CD4-positive, alpha-beta memory T cell (primary cell): ENCODE results near the gene ORAI2. TPM values are rescaled to one million over a fixed set of nuclear protein-coding genes. Genes with fewer than 3 reads are reported as not detected.
A peak's percentile ranks its signal among the peaks of the same experiment; 100 is the strongest.

Experiments
- CTCF ChIA-PET: fragments of 350-600 bp; sonication (Branson Sonifier 250); formaldehyde crosslinking; loops from one replicate; lab custom pipeline; 2021; ENCODE audit warnings: inconsistent platforms; ENCODE audit not compliant: partially characterized antibody; lab: Charles Lee
- POLR2A ChIA-PET: fragments of 350-600 bp; sonication (Branson Sonifier 250); formaldehyde crosslinking; loops from one replicate; lab custom pipeline; 2021; ENCODE audit not compliant: partially characterized antibody; lab: Charles Lee
- DNase-seq, 5 donors: peaks; one replicate each; pipeline versions ENCODE4 v3.0.0 to v3.0.0-alpha.2; 2020 to 2022; ENCODE audit warnings: mixed read lengths in 1 of 5
- H3K27ac ChIP-seq: one replicate; pipeline ENCODE4 v1.7.0; 2013; ENCODE audit warnings: low read depth, low read length
- H3K27me3 ChIP-seq: 2 replicates; pipeline ENCODE4 v1.7.0; 2013; ENCODE audit warnings: mild to moderate bottlenecking, low read length, moderate library complexity; ENCODE audit not compliant: insufficient read depth
- H3K36me3 ChIP-seq: 2 replicates; pipeline ENCODE4 v1.7.0; 2013; ENCODE audit warnings: mild to moderate bottlenecking, low read length, moderate library complexity; ENCODE audit not compliant: insufficient read depth
- H3K4me1 ChIP-seq: 2 replicates; pipeline ENCODE4 v1.7.0; 2013; ENCODE audit warnings: mild to moderate bottlenecking, low read length, moderate library complexity; ENCODE audit not compliant: insufficient read depth
- H3K4me3 ChIP-seq, 2 donors: one replicate each; pipeline ENCODE4 v1.7.0; 2013; ENCODE audit warnings: low read length in 2 of 2, mild to moderate bottlenecking in 1 of 2
- H3K9me3 ChIP-seq, 2 donors: one replicate each; pipeline ENCODE4 v1.7.0; 2013; ENCODE audit warnings: low read length in 2 of 2, control low read depth in 1 of 2; ENCODE audit not compliant: control insufficient read depth in 1 of 2
- H3K27ac Mint-ChIP-seq, 7 donors: one replicate each; pipeline ENCODE4 v1.8.0; 2020 to 2021; ENCODE audit warnings: mixed read lengths in 7 of 7, mild to moderate bottlenecking in 6 of 7, inconsistent platforms in 3 of 7, moderate library complexity in 3 of 7
- H3K27me3 Mint-ChIP-seq, 2 donors: one replicate each; pipeline ENCODE4 v1.8.0; 2020 to 2021; ENCODE audit warnings: mixed read lengths in 2 of 2
- H3K36me3 Mint-ChIP-seq, 2 donors: one replicate each; pipeline ENCODE4 v1.8.0; 2020 to 2021; ENCODE audit warnings: mixed read lengths in 2 of 2, inconsistent platforms in 1 of 2, mild to moderate bottlenecking in 1 of 2
- H3K4me1 Mint-ChIP-seq, 4 donors: one replicate each; pipeline ENCODE4 v1.8.0; 2020 to 2021; ENCODE audit warnings: mixed read lengths in 4 of 4, mild to moderate bottlenecking in 1 of 4
- H3K4me3 Mint-ChIP-seq, 8 donors: one replicate each; pipeline ENCODE4 v1.8.0; 2020 to 2021; ENCODE audit warnings: mixed read lengths in 8 of 8, mild to moderate bottlenecking in 7 of 8, moderate library complexity in 6 of 8, inconsistent platforms in 3 of 8
- H3K9me3 Mint-ChIP-seq, 8 donors: one replicate each; pipeline ENCODE4 v1.8.0; 2020 to 2021; ENCODE audit warnings: mixed read lengths in 8 of 8, mild to moderate bottlenecking in 5 of 8, inconsistent platforms in 3 of 8, moderate library complexity in 1 of 8
- intact Hi-C: fragments of 100-400 bp; cut with micrococcal nuclease; formaldehyde crosslinking; loops from one replicate; pipeline ENCODE4 v1.15.1; 2023
- polyA plus RNA-seq, 2 donors: library from polyadenylated mRNA; unstranded; fragments of 300-500 nt; fragmentation: Illumina TruSeq; gene quantifications; one replicate each; pipeline ENCODE4 v1.2.3, GENCODE V29; 2021
- total RNA-seq, 2 experiments: library from RNA; stranded (reverse); gene quantifications; one replicate each; pipeline ENCODE4 v1.2.3, GENCODE V29; 2021

Gene ORAI2
- total and polyA plus RNA-seq, 4 experiments from 2014 or later: 29.0 to 53.3 (median 37.2) TPM

GRCh38 chr7:102426268-102427018, 6.9 kb upstream of the ORAI2 start:
- Histone ChIP-seq H3K27me3 (no peaks in the 10 kb centered on the region), H3K9me3 (no peaks in the 10 kb centered on the region), H3K36me3 (no peaks in the 10 kb centered on the region), H3K4me3 (peak overlapping the region; percentile 48 to 49), H3K27ac (peak overlapping the region; percentile 98), H3K4me1 (peaks cover 83% of the 10 kb centered on the region)
- ChIA-PET CTCF (interaction anchor here (0.8 to 2.7 kb wide), 9 partner anchors 9 to 41 kb away, joined by 3 to 36 read pairs (median 8); no protein-coding TSS in a partner anchor), POLR2A (interaction anchor here (0.5 to 16.0 kb wide), 12 partner anchors 8 to 63 kb away, joined by 3 to 496 read pairs (median 6); partner anchors contain the start of genes ALKBH4, LRWD1, ORAI2 and PRKRIP1)
- DNase-seq: peak; percentile 76 to 87 (median 79)
- H3K27ac Mint-ChIP-seq: peak overlapping the region; percentile 100
- intact Hi-C loops: loop anchor here (1.0 to 2.0 kb wide), 3 partner anchors 10 to 38 kb away; partner anchors contain the start of genes ALKBH4, LRWD1 and PRKRIP1
- H3K4me1 Mint-ChIP-seq: peaks cover 39 to 75% (median 57%) of the 10 kb centered on the region in 4 donors
- peaks cover 0 to 6% (median 0%) of the 10 kb centered on the region in 8 donors for H3K9me3 Mint-ChIP-seq
- no peaks in the 10 kb centered on the region for H3K27me3 Mint-ChIP-seq
- H3K4me3 Mint-ChIP-seq: peak overlapping the region; percentile 83 to 92 (median 87)
- peaks cover 12 to 23% of the 10 kb centered on the region in 2 donors for H3K36me3 Mint-ChIP-seq

DNA sequence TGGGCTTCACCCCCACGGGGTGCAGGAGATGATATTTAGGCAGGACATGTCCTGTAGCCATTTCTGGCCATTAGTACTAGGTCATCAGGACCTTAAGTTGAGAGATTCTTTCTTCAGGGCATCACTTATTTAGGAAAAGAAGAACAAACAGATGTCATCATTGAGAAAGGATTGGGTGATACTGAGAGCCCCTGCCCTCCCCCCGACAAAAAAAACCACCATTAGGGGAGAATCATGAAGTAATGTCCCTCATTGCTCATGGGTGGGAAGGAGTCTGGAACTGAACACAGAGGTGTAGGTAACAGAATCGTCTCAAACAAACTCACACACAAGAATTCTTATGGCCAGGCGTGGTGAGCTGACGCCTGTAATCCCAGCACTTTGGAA, 6.4 kb upstream of the ORAI2 start:
- H3K27me3 Mint-ChIP-seq: no peaks in the 10 kb centered on the region
- Histone ChIP-seq H3K4me3 (peak overlapping the region; percentile 48 to 49), H3K36me3 (no peaks in the 10 kb centered on the region), H3K9me3 (no peaks in the 10 kb centered on the region), H3K4me1 (peaks cover 84% of the 10 kb centered on the region), H3K27ac (peak overlapping the region; percentile 98), H3K27me3 (no peaks in the 10 kb centered on the region)
- no peak for DNase-seq
- H3K9me3 Mint-ChIP-seq: peaks cover 0 to 6% (median 0%) of the 10 kb centered on the region in 8 donors
- intact Hi-C loops: loop anchor here (2.0 kb wide), 2 partner anchors 30 to 38 kb away; partner anchors contain the start of genes ALKBH4, LRWD1 and PRKRIP1
- CTCF ChIA-PET: interaction anchor here (1.0 to 2.7 kb wide), 6 partner anchors 11 to 40 kb away, joined by 3 to 36 read pairs (median 10); no protein-coding TSS in a partner anchor
- H3K27ac Mint-ChIP-seq: peak overlapping the region; percentile 100
- H3K36me3 Mint-ChIP-seq: peaks cover 7 to 23% of the 10 kb centered on the region in 2 donors
- POLR2A ChIA-PET: interaction anchor here (0.5 to 16.0 kb wide), 10 partner anchors 7 to 46 kb away, joined by 3 to 496 read pairs (median 8); partner anchors contain the start of genes ALKBH4, LRWD1, ORAI2 and PRKRIP1
- peak overlapping the region; percentile 83 to 92 (median 87) for H3K4me3 Mint-ChIP-seq
- peaks cover 43 to 81% (median 62%) of the 10 kb centered on the region in 4 donors for H3K4me1 Mint-ChIP-seq

GRCh38 chr7:102429141-102429899, 4.1 kb upstream of the ORAI2 start:
- H3K27ac Mint-ChIP-seq: peak overlapping the region; percentile 90 to 100 (median 100)
- H3K4me3 Mint-ChIP-seq: peak overlapping the region in 5 of 8 donors; percentile 9 to 69 (median 55)
- peaks cover 6 to 21% of the 10 kb centered on the region in 2 donors for H3K36me3 Mint-ChIP-seq
- Histone ChIP-seq H3K27me3 (no peaks in the 10 kb centered on the region), H3K4me3 (no peak overlapping the region), H3K27ac (peak overlapping the region; percentile 98), H3K4me1 (peaks cover 91% of the 10 kb centered on the region), H3K9me3 (no peaks in the 10 kb centered on the region), H3K36me3 (no peaks in the 10 kb centered on the region)
- H3K27me3 Mint-ChIP-seq: no peaks in the 10 kb centered on the region
- H3K4me1 Mint-ChIP-seq: peaks cover 44 to 86% (median 67%) of the 10 kb centered on the region in 4 donors
- no peak for DNase-seq
- CTCF ChIA-PET: no interaction called here
- POLR2A ChIA-PET: interaction anchor here (0.6 to 16.0 kb wide), 4 partner anchors 17 to 1339 kb away, joined by 3 to 496 read pairs (median 6); partner anchors contain the start of gene PRKRIP1
- intact Hi-C loops: no loop called here
- H3K9me3 Mint-ChIP-seq: peaks cover 0 to 6% (median 0%) of the 10 kb centered on the region in 8 donors

DNA sequence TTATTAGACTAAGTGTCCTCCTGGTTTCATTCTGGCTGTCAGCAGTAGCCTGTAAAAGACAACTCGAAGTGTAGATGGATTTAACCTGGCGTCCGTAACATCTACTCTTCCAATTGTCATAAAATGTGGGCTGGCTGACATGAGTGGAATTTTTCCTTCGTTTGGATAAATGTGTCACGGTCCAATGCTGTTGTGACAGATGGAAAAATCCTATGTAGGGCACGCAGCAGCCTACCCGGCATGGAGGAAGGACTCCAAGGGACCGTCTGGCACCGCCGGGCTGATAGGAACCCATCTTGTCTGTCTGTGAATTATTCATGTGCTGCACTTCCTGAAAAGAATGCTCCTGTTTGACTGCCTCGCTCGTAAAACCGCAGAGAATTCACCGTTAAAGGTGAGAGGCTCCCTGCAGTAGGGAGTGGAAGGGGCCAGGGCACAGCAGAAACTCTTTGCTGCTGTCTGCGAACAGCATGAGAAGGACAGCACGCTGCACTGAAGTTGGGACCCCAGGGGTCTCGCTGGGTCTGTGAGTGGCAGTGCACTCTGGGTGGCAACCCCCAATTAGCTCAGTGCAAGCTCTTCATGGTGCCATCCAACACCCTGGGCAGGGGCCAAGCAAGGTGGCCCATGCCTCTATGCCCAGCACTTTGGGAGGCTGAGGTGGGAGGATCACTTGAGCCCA, 1.6 kb upstream of the ORAI2 start:
- peak overlapping the region; percentile 88 for H3K27ac ChIP-seq
- H3K4me1 ChIP-seq: peaks cover 78% of the 10 kb centered on the region
- ChIA-PET CTCF (interaction anchor here (0.9 to 4.7 kb wide), 8 partner anchors 16 to 36 kb away, joined by 3 to 30 read pairs (median 7); partner anchors contain the start of gene PRKRIP1), POLR2A (interaction anchor here (0.7 to 16.0 kb wide), 7 partner anchors 10 to 39 kb away, joined by 3 to 496 read pairs (median 8); partner anchors contain the start of genes ALKBH4, LRWD1 and PRKRIP1)
- peaks cover 5% of the 10 kb centered on the region for H3K36me3 ChIP-seq
- Mint-ChIP-seq H3K4me1 (peaks cover 33 to 78% (median 56%) of the 10 kb centered on the region in 4 donors), H3K27me3 (no peaks in the 10 kb centered on the region), H3K36me3 (peaks cover 4 to 12% of the 10 kb centered on the region in 2 donors), H3K4me3 (peak overlapping the region; percentile 76 to 89 (median 84)), H3K9me3 (peaks cover 0 to 2% (median 0%) of the 10 kb centered on the region in 8 donors), H3K27ac (peak overlapping the region; percentile 98 to 100 (median 100))
- no peaks in the 10 kb centered on the region for H3K9me3 ChIP-seq
- no peaks in the 10 kb centered on the region for H3K27me3 ChIP-seq
- peak; percentile 73 to 90 (median 75) for DNase-seq
- intact Hi-C loops: loop anchor here (1.0 kb wide), 1 partner anchor 33 kb away; the partner anchor contains the start of genes ALKBH4 and LRWD1
- peak overlapping the region; percentile 44 to 58 for H3K4me3 ChIP-seq

DNA sequence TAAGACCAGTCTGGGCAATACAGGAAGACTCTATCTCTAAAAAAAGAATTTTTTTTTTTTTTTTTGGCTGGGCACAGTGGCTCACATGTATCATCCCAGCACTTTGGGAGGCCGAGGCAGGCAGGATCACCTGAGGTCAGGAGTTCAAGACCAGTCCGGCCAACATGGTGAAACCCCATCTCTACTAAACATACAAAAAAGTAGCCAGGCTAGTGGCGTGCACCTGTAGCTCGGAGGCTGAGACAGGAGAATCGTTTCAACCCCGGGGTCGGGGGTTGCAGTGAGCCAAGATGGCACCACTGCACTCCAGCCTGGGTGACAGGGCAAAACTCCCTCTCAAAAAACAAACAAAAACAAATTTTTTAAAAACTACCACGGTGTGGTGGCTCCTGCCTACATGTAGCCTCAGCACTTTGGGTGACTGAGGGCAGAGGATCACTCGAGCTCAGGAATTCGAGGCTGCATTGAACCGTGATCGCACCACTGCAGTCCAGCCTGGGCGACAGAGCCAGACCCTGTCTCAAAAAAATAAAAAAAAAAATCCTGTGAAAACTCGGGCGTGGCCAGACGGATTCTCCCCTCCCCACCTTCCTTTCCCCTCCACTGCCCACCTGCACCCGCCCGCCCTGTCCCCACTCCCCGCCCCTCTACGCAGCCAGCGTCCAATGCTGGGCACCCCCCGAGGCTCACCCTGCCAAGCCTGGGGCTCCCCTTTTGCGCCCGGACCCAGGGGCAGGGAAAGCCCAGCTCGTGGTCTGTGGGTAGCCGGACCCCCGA, 745 bp upstream of the ORAI2 start:
- Histone ChIP-seq H3K4me3 (peak overlapping the region in 1 of 2 donors; percentile 74), H3K36me3 (peaks cover 5% of the 10 kb centered on the region), H3K27me3 (no peaks in the 10 kb centered on the region), H3K27ac (peak overlapping the region; percentile 88), H3K4me1 (peaks cover 69% of the 10 kb centered on the region), H3K9me3 (no peaks in the 10 kb centered on the region)
- Mint-ChIP-seq H3K27ac (peak overlapping the region; percentile 98 to 100 (median 100)), H3K36me3 (peaks cover 4 to 8% of the 10 kb centered on the region in 2 donors), H3K9me3 (peaks cover 0 to 2% (median 0%) of the 10 kb centered on the region in 8 donors), H3K4me1 (peaks cover 26 to 70% (median 48%) of the 10 kb centered on the region in 4 donors), H3K27me3 (no peaks in the 10 kb centered on the region), H3K4me3 (peak overlapping the region; percentile 76 to 89 (median 84))
- peak in 4 of 5 donors; percentile 25 to 50 (median 30) for DNase-seq
- ChIA-PET CTCF (interaction anchor here (0.8 to 4.7 kb wide), 10 partner anchors 15 to 37 kb away, joined by 3 to 30 read pairs (median 7); partner anchors contain the start of gene PRKRIP1), POLR2A (interaction anchor here (0.7 to 16.0 kb wide), 8 partner anchors 7 to 38 kb away, joined by 3 to 496 read pairs (median 17); partner anchors contain the start of genes ALKBH4, LRWD1 and PRKRIP1)
- intact Hi-C loops: no loop called here
